Liver (tissue), 9 donors: ENCODE data around the gene BORCS8. TPM values are rescaled to one million over a fixed set of nuclear protein-coding genes. Genes with fewer than 3 reads are reported as not detected.

Experiments
- DNase-seq: peaks from one replicate; pipeline ENCODE4 v3.0.0-alpha.2; 2017; ENCODE audit warnings: low spot score
- H3K27ac ChIP-seq, 2 donors: one replicate each; pipeline ENCODE4 v1.7.0; 2013; ENCODE audit warnings: inconsistent platforms in 2 of 2, low read length in 2 of 2, control low read depth in 1 of 2, low read depth in 1 of 2, mild to moderate bottlenecking in 1 of 2
- H3K27me3 ChIP-seq, 4 donors: one replicate each; pipeline versions ENCODE4 v1.6.1 to v1.7.0; 2013; ENCODE audit warnings: low read length in 3 of 4, inconsistent platforms in 1 of 4, mild to moderate bottlenecking in 1 of 4, moderate library complexity in 1 of 4; ENCODE audit not compliant: control insufficient read depth in 4 of 4, insufficient read depth in 4 of 4
- H3K36me3 ChIP-seq, 4 donors: one replicate each; pipeline versions ENCODE4 v1.6.1 to v1.7.0; 2013; ENCODE audit warnings: low read length in 3 of 4, mild to moderate bottlenecking in 3 of 4, low read depth in 1 of 4, moderate library complexity in 1 of 4; ENCODE audit not compliant: control insufficient read depth in 4 of 4, insufficient read depth in 3 of 4
- H3K4me1 ChIP-seq, 4 donors: one replicate each; pipeline versions ENCODE4 v1.6.1 to v1.7.0; 2013; ENCODE audit warnings: low read length in 3 of 4, mild to moderate bottlenecking in 3 of 4, moderate library complexity in 1 of 4; ENCODE audit not compliant: control insufficient read depth in 4 of 4, insufficient read depth in 4 of 4
- H3K4me3 ChIP-seq, 3 donors: one replicate each; pipeline versions ENCODE4 v1.6.1 to v1.7.0; 2013; ENCODE audit warnings: low read length in 3 of 3, control low read depth in 1 of 3, low read depth in 1 of 3, mild to moderate bottlenecking in 1 of 3
- H3K9ac ChIP-seq, 2 donors: one replicate each; pipeline ENCODE4 v1.7.0; 2013; ENCODE audit warnings: low read length in 2 of 2, mild to moderate bottlenecking in 2 of 2, moderate library complexity in 2 of 2, control low read depth in 1 of 2, low read depth in 1 of 2
- H3K9me3 ChIP-seq, 4 donors: one replicate each; pipeline versions ENCODE4 v1.6.1 to v1.7.0; 2013; ENCODE audit warnings: low read length in 3 of 4; ENCODE audit not compliant: control insufficient read depth in 4 of 4
- ATF3 ChIP-seq: IDR thresholded peaks from 2 replicates; pipeline ENCODE4 v1.6.1; 2016; ENCODE audit warnings: antibody characterized with exemption
- CTCF ChIP-seq: fragments of 150-350 bp; IDR thresholded peaks from 2 replicates; pipeline ENCODE4 v1.5.1; 2017; ENCODE audit warnings: improper control_type of control experiment, low read depth, low read length; ENCODE audit not compliant: missing input control
- EGR1 ChIP-seq, 2 donors: IDR thresholded peaks; 2 replicates each; pipeline ENCODE4 v1.6.1; 2016 to 2018; ENCODE audit warnings: antibody characterized with exemption in 2 of 2, low read depth in 2 of 2
- FOXA1 ChIP-seq: IDR thresholded peaks from 2 replicates; pipeline ENCODE4 v1.6.1; 2016; ENCODE audit warnings: antibody characterized with exemption
- FOXA2 ChIP-seq: IDR thresholded peaks from 2 replicates; pipeline ENCODE4 v1.6.1; 2016; ENCODE audit warnings: antibody characterized with exemption
- GABPA ChIP-seq, 2 donors: IDR thresholded peaks in 1 of 2; conservative IDR thresholded peaks in 1 of 2; 2 replicates each; pipeline ENCODE4 v1.6.1; 2016; ENCODE audit warnings: antibody characterized with exemption in 2 of 2, mild to moderate bottlenecking in 1 of 2, moderate library complexity in 1 of 2
- HNF4A ChIP-seq, 2 donors: conservative IDR thresholded peaks; 2 replicates each; pipeline ENCODE4 v1.6.1; 2016; ENCODE audit warnings: antibody characterized with exemption in 2 of 2, mild to moderate bottlenecking in 2 of 2
- HNF4G ChIP-seq: IDR thresholded peaks from 2 replicates; pipeline ENCODE4 v1.6.1; 2016; ENCODE audit warnings: antibody characterized with exemption
- MAX ChIP-seq: IDR thresholded peaks from 2 replicates; pipeline ENCODE4 v1.6.1; 2016; ENCODE audit warnings: antibody characterized with exemption
- NR2F2 ChIP-seq: IDR thresholded peaks from 2 replicates; pipeline ENCODE4 v1.6.1; 2016; ENCODE audit warnings: antibody characterized with exemption
- RXRA ChIP-seq, 2 donors: IDR thresholded peaks; 2 replicates each; pipeline ENCODE4 v1.6.1; 2017 to 2018; ENCODE audit warnings: antibody characterized with exemption in 2 of 2, mild to moderate bottlenecking in 1 of 2
- ZBTB33 ChIP-seq: IDR thresholded peaks from 2 replicates; pipeline ENCODE4 v1.6.1; 2016; ENCODE audit warnings: antibody characterized with exemption
- WGBS: extraction: QIAGEN DNeasy Blood & Tissue Kit; methylation state at CpG from one replicate; pipeline ENCODE4 v1.1.7; 2013; 5-methylcytosine and 5-hydroxymethylcytosine counted together
- polyA plus RNA-seq, 2 donors: library from polyadenylated mRNA; stranded (reverse) in 1 of 2; unstranded in 1 of 2; fragments of 200-250 nt in 1 of 2; fragments of >200 nt in 1 of 2; fragmentation: Nextera tagmentation in 1 of 2; extraction: Ambion mirVana in 1 of 2; gene quantifications; one replicate each; pipeline versions ENCODE4 v1.2.1 to v1.2.3, GENCODE V29; 2013 to 2015
- total RNA-seq, 2 donors: library from RNA; depleted of rRNA; stranded (reverse); fragments of >200 nt; gene quantifications; one replicate each; pipeline ENCODE4 v1.2.3, GENCODE V29; 2014
- donor health status: healthy.
- donor health status: healthy.
- donor health status: healthy.
- donor health status: healthy.
- donor health status: healthy.

Gene BORCS8
- total and polyA plus RNA-seq, 4 donors = 7.6 to 13.5 (median 9.4) TPM

GRCh38 chr19:19152668-19153384 is 39.1 kb downstream of the BORCS8 start:
- Histone ChIP-seq H3K27me3 (no peaks in the 10 kb centered on the region), H3K4me3 (no peak overlapping the region), H3K9me3 (no peaks in the 10 kb centered on the region), H3K36me3 (peaks cover 0 to 10% (median 5%) of the 10 kb centered on the region in 4 donors), H3K4me1 (no peaks in the 10 kb centered on the region), H3K27ac (no peak overlapping the region), H3K9ac (no peak overlapping the region)
- 81% methylated on average over 13 of the region's 13 CpGs for WGBS
- no peak for DNase-seq
- TF ChIP-seq ZBTB33 = no peak
- no peak for TF ChIP-seq ATF3

- no peaks in the 10 kb centered on the region for H3K4me1 ChIP-seq
- no peaks in the 10 kb centered on the region for H3K9me3 ChIP-seq
- 89% methylated on average over 11 of the region's 11 CpGs for WGBS
- no peak overlapping the region for H3K27ac ChIP-seq
- DNase-seq = no peak
- peaks cover 0 to 18% (median 5%) of the 10 kb centered on the region in 4 donors for H3K36me3 ChIP-seq
- no peak overlapping the region for H3K9ac ChIP-seq
- TF ChIP-seq NR2F2 (no peak), ATF3 (no peak), FOXA1 (no peak), ZBTB33 (no peak), RXRA (IDR thresholded peaks at IDR 0.05) (no peak), HNF4A (conservative IDR thresholded peaks at IDR 0.05) (no peak), FOXA2 (no peak), EGR1 (IDR thresholded peaks at IDR 0.05; ENCODE audit: low read depth in 2 of 2) (no peak), GABPA (IDR thresholded peaks at IDR 0.05 in 1 of 2, conservative IDR thresholded peaks at IDR 0.05 in 1 of 2) (no peak), HNF4G (no peak), MAX (no peak), CTCF (no peak)
- H3K27me3 ChIP-seq = no peaks in the 10 kb centered on the region
- no peak overlapping the region for H3K4me3 ChIP-seq
These were observed 40.5 kb downstream of the BORCS8 start for GRCh38 chr19:19151418-19151817.
